KBM-7 (cell line): Measurements from ENCODE around the gene NDUFAF3.

Experiments used
- DNase-seq: peaks from one replicate; pipeline ENCODE4 v3.0.0-alpha.2; 2015
- in situ Hi-C: fragments of 300-500 bp; cut with MboI; formaldehyde crosslinking; loops from 2 replicates; pipeline ENCODE4 v1.14.3; 2020; ENCODE audit warnings: low sequenced_read_pairs, low pct_unique_long_range_greater_than_20kb, mixed read lengths

Gene NDUFAF3

GRCh38 chr3:49016414-49017228, 5.3 kb upstream of the NDUFAF3 start:
- in situ Hi-C loops: no loop called here
- no peak for DNase-seq

- DNase-seq: no peak
- in situ Hi-C loops: no loop called here
Observed at GRCh38 chr3:49017229-49017970, 4.5 kb upstream of the NDUFAF3 start.

GRCh38 chr3:49017971-49018706, 3.8 kb upstream of the NDUFAF3 start, which contains the start of gene DALRD3:
TSS of gene DALRD3 (minus strand) at chr3:49018580. CDS start at chr3:49018564, 16 bp downstream.
- in situ Hi-C loops: no loop called here
- peak; percentile 81 for DNase-seq

GRCh38 chr3:49018707-49019006, 3.3 kb upstream of the NDUFAF3 start:
- no peak for DNase-seq
- in situ Hi-C loops: no loop called here

- in situ Hi-C loops: no loop called here
- DNase-seq: no peak
Observed at GRCh38 chr3:49019941-49020329, 2.0 kb upstream of the NDUFAF3 start.

GRCh38 chr3:49020330-49021212, 1.4 kb upstream of the NDUFAF3 start:
- DNase-seq: peak; percentile 69
- in situ Hi-C loops: no loop called here

GRCh38 chr3:49021213-49021812, 608 bp upstream of the NDUFAF3 start:
- peak; percentile 99 for DNase-seq
- in situ Hi-C loops: no loop called here

- peak; percentile 44 for DNase-seq
- in situ Hi-C loops: no loop called here
Observed at GRCh38 chr3:49022688-49023171, 809 bp downstream of the NDUFAF3 start.

GRCh38 chr3:49023775-49024174, 1.9 kb downstream of the NDUFAF3 start:
- no peak for DNase-seq
- in situ Hi-C loops: no loop called here

GRCh38 chr3:49024449-49024848, 2.5 kb downstream of the NDUFAF3 start:
- DNase-seq: no peak
- in situ Hi-C loops: no loop called here

GRCh38 chr3:49025005-49025792, 3.3 kb downstream of the NDUFAF3 start:
- in situ Hi-C loops: no loop called here

GRCh38 chr3:49025793-49026520, 4.0 kb downstream of the NDUFAF3 start:
- no peak for DNase-seq
- in situ Hi-C loops: no loop called here

More at GRCh38 chr3:49025005-49025792, 3.3 kb downstream of the NDUFAF3 start:
- DNase-seq: peak; percentile 67

- in situ Hi-C loops: no loop called here
- no peak for DNase-seq
Observed at GRCh38 chr3:49026536-49026935, 4.6 kb downstream of the NDUFAF3 start.

GRCh38 chr3:49027634-49028033, 5.7 kb downstream of the NDUFAF3 start:
- no peak for DNase-seq
- in situ Hi-C loops: no loop called here

- in situ Hi-C loops: no loop called here
- DNase-seq: no peak
Observed at GRCh38 chr3:49028298-49028672, 6.4 kb downstream of the NDUFAF3 start.

GRCh38 chr3:49028673-49029562, 7.0 kb downstream of the NDUFAF3 start, which contains the start of gene IMPDH2:
TSS of gene IMPDH2 (minus strand) at chr3:49029398. CDS start at chr3:49029350, 48 bp downstream.
- DNase-seq: peak; percentile 94
- in situ Hi-C loops: no loop called here
